GM12872 (cell line): ENCODE results near the gene THAP4.

ENCODE experiments used
- TF ChIP-seq, protein P1 (sequence below): IDR thresholded peaks from 3 replicates; pipeline ENCODE4 v1.5.1; 2011; ENCODE audit warnings: low read depth, mild to moderate bottlenecking, low read length, moderate library complexity; ENCODE audit not compliant: insufficient read depth

THAP4 gene, protein sequence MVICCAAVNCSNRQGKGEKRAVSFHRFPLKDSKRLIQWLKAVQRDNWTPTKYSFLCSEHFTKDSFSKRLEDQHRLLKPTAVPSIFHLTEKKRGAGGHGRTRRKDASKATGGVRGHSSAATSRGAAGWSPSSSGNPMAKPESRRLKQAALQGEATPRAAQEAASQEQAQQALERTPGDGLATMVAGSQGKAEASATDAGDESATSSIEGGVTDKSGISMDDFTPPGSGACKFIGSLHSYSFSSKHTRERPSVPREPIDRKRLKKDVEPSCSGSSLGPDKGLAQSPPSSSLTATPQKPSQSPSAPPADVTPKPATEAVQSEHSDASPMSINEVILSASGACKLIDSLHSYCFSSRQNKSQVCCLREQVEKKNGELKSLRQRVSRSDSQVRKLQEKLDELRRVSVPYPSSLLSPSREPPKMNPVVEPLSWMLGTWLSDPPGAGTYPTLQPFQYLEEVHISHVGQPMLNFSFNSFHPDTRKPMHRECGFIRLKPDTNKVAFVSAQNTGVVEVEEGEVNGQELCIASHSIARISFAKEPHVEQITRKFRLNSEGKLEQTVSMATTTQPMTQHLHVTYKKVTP

DNA sequence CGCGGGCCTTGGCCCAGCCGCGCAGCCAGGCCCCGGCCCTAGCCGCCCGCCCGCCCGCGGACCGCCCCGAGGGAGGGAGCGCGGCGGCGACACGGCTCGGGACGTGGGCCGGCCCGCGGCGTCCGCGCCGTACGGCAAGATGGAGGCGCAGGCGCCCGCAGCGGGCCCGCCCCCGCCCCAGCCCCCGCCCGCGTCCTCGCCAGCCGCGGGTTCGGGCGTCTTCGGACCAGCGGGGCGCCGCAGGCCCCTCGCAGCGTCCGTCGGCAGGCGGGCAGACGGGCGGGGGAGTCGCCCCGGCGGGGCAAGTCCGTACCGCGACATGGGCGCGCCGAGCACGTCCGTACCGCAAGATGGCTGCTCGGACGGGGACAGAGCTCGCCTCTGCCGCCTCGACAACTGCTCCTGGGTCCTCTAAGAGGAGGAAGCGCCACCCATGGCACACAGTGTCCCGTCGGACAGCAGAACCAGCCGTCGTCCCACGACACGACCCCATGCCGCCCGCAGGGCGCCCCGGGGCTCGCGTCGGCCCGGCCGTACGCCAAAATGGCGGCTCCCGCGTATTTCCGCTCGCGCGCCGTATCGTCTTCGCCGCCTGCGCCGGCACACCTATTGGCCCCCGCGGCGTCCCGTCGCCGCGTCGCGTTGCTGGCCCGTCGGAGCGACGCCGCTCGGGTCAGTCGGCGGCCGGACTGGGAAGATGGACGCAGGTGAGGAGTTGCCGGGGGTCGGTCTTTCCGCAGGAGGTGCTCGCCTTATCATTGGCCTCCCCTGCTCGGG, at the start of gene THAP4, which contains the start of gene ATG4B:
THAP4 (minus strand) TSS at position 141 of the 777 bp plus-strand sequence. CDS start 141 bp downstream, outside the sequence.
ATG4B (plus strand) TSS at position 676 of the 777 bp plus-strand sequence; CDS start at position 698, 22 bp downstream.
- TF ChIP-seq, protein P1, sequence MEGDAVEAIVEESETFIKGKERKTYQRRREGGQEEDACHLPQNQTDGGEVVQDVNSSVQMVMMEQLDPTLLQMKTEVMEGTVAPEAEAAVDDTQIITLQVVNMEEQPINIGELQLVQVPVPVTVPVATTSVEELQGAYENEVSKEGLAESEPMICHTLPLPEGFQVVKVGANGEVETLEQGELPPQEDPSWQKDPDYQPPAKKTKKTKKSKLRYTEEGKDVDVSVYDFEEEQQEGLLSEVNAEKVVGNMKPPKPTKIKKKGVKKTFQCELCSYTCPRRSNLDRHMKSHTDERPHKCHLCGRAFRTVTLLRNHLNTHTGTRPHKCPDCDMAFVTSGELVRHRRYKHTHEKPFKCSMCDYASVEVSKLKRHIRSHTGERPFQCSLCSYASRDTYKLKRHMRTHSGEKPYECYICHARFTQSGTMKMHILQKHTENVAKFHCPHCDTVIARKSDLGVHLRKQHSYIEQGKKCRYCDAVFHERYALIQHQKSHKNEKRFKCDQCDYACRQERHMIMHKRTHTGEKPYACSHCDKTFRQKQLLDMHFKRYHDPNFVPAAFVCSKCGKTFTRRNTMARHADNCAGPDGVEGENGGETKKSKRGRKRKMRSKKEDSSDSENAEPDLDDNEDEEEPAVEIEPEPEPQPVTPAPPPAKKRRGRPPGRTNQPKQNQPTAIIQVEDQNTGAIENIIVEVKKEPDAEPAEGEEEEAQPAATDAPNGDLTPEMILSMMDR, result no peak

DNA sequence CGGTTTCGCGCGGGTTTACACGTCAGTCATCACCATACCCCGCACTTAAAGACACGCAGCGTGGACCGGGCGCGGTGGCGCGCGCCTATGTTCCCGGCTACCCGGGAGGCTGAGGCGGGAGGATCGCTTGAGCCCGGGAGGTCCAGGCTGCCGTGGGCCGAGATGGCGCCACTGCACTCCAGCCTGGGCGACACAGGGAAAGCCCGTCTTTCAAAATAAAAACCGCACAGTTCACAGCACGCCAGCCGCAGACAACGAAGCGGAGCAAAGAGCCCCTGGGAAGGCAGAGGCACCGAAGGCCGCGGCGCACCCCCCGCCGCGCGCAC, 49.3 kb upstream of the THAP4 start:
- TF ChIP-seq, protein P1, result no peak

DNA sequence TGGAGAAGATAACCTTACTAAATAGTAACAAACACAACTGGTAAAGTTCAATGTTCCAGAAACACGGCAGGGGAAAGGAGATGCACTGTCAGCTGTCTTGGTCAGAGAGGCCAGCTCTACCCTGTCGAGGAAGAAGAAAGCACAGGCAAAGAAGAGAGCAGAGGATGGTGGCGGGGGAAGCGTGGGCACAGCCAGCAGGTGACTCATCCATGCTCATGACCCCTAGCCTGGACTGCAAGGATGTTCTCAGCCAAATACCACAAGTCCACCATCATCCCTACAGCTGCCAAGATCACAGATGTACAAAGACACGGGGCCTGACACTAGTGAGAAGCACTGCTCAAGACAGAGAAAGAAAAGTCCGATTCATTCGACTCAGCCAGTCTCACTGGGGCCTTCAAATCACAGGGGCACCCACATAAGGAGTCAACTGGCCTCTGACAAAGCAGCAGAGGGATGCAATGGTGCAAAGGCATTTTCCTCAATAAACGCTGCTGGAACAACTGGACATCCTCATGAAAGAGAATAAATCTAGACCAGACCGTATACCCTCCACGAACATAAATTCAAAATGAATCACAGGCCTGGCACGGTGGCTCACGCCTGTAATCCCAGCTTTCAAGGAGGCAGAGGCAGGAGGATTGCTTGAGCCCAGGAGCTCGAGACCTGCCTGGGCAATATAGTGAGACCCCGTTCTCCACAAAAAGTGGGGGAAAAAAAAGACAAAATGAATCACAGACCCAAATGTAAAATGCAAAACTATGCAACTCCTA, 44.1 kb upstream of the THAP4 start:
- TF ChIP-seq, protein P1, result no peak

DNA sequence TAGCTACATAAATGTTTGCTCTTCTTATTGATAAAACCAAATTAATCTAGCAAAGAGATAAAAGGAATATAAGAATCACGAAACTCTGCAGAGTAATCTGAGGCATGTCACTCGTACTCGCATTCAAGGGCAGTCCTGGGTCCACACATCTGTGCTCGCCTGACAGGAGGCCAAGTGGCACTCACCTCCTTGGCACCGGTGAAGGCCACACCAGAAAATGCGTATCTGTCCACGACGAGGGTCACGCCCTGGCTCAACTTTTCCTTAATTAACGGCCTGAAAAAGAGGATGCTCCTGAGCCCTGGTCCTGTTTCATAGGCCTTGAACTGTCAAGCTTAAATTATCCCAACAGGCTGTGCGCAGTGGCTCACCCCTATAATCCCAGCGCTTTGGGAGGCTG, 43.1 kb upstream of the THAP4 start:
- TF ChIP-seq, protein P1, result no peak

DNA sequence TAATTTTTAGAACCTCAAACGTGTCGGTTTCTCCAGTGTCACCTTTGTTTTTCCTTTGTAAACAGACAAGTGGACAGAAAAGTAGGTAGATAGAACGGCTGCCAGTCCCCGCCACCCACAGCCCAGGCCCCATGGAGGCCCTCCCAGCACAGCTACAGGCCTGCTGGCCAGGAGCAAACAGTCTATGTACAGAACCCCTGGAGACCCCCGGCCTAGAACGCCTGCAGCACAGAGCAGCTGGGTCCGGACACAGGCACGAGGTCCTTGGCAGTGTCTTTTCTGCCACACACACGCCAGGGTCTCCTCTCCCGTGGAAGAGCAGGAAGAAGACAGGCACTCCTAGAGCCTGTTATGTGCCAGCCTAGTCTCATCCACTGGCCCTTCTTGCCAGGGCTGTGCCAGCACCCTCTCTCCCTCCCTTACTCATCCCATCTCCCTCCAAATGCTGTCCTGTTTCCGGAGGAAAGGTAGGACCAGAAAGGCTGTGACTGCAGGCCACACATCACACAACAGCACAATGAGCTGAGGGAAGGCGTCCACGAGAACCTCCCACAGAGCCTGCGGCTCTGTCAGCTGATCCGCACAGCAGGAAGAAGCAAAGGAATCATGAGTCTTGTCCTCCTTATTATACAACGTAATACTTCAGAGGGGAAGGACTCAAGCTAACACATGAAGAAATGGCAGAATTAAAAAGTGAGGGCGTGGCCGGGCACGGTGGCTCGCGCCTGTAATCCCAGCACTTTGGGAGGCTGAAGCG, 42.0 kb upstream of the THAP4 start:
- TF ChIP-seq, protein P1, result no peak

DNA sequence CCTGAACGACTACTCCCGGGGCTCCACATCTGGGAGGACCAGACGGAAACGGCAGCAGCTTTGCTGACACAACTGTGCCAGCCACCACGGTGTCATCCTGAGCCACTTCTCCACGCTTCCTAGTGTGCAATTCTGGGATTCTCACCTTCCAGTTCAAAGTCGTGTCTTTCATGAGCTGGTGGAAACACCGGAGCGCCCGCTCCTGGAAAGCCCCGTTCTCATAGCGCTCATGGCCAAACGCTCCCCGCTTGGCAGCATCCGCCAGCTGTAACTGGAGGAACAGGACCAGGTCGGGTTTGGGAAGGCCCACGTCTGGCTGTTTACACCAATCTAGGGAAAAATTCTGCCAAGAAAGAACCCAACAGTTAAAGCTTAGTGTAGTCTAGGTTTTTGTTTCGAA, 41.3 kb upstream of the THAP4 start:
- TF ChIP-seq, protein P1, result no peak
